ENCODE results near the gene E4F1.

DNA sequence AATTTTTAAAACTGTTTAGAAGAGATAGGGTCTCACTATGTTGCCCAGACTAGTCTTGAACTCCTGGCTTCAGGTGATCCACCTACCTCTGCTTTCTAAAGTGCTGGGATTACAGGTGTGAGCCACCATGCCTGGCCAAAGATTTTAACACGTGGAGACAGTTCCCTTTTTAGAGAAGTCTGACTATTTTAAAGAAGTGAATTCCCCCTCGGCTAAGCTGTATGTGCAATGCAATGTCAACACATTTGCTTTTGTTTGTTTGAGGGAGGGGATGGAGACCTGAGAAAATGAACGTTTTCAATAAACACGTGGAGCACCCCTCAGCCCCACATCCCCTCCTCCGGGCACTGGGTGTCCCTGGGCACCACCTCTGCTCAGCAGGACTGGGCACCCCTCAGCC is 58.9 kb downstream of the E4F1 start:
- TF ChIP-seq CTCF (IDR thresholded peaks at IDR 0.05; ENCODE audit: low read depth, low read length, poor library complexity, severe bottlenecking) (no peak), EZH2phosphoT487 (IDR thresholded peaks at IDR 0.05; ENCODE audit: borderline replicate concordance, low read length) (no peak)
